Activated CD4-positive, CD25-positive, alpha-beta regulatory T cell treated with anti-CD3 and anti-CD28 coated beads, Interleukin-2, amount 50 U/mL, for 24 hours (primary cell): Measurements from ENCODE around the gene TSPAN11.
"Not testable (repeated sequence)": the region's sequence is repeated elsewhere in the genome, so short reads cannot be mapped to it uniquely, and the experiment has no call there.

Source experiments
- ATAC-seq, 2 donors: fragments of 150-1000 bp; cut with Tn5 transposase; one replicate each; pipeline ENCODE4 v1.10.0; 2021; ENCODE audit warnings: mild to moderate bottlenecking in 1 of 2, moderate library complexity in 1 of 2

The TSPAN11 gene

GRCh38 chr12:31021809-31022494, 95.4 kb downstream of the TSPAN11 start:
- ATAC-seq = no peak

GRCh38 chr12:31023271-31023724, 96.8 kb downstream of the TSPAN11 start:
- ATAC-seq = no peak

GRCh38 chr12:31026202-31026601, 99.7 kb downstream of the TSPAN11 start:
- no peak for ATAC-seq

- ATAC-seq = not testable (repeated sequence)
Observed at GRCh38 chr12:31027006-31027405, 100.5 kb downstream of the TSPAN11 start.

- ATAC-seq = no peak
Observed at GRCh38 chr12:31029468-31029867, 102.9 kb downstream of the TSPAN11 start.

- no peak for ATAC-seq
Observed at GRCh38 chr12:31029916-31030562, 103.5 kb downstream of the TSPAN11 start.

GRCh38 chr12:31031951-31032335, 105.4 kb downstream of the TSPAN11 start:
- no peak for ATAC-seq

- ATAC-seq = no peak
Observed at GRCh38 chr12:31033146-31033545, 106.6 kb downstream of the TSPAN11 start.

GRCh38 chr12:31033681-31034080, 107.1 kb downstream of the TSPAN11 start:
- no peak for ATAC-seq

GRCh38 chr12:31034372-31034771, 107.8 kb downstream of the TSPAN11 start:
- ATAC-seq = no peak

- ATAC-seq = no peak
Observed at GRCh38 chr12:31035226-31035625, 108.7 kb downstream of the TSPAN11 start.

- no peak for ATAC-seq
Observed at GRCh38 chr12:31035967-31036665, 109.6 kb downstream of the TSPAN11 start.

- no peak for ATAC-seq
Observed at GRCh38 chr12:31037028-31037427, 110.5 kb downstream of the TSPAN11 start.

GRCh38 chr12:31037931-31038330, 111.4 kb downstream of the TSPAN11 start:
- no peak for ATAC-seq

GRCh38 chr12:31041033-31041564, 114.6 kb downstream of the TSPAN11 start:
- ATAC-seq = no peak
